Muscle of leg (tissue), 11 donors: ENCODE data around the gene TWNK. TPM values are rescaled to one million over a fixed set of nuclear protein-coding genes. Genes with fewer than 3 reads are reported as not detected.
A peak's percentile ranks its signal among the peaks of the same experiment; 100 is the strongest.

ENCODE experiments used
- DNase-seq: peaks from one replicate; pipeline ENCODE4 v3.0.0; 2013
- H3K27ac ChIP-seq: one replicate; pipeline ENCODE4 v1.5.1; 2013; ENCODE audit warnings: mild to moderate bottlenecking, low read length, control low read depth
- H3K27me3 ChIP-seq: one replicate; pipeline ENCODE4 v1.6.1; 2013; ENCODE audit warnings: low read length; ENCODE audit not compliant: control insufficient read depth, insufficient read depth
- H3K36me3 ChIP-seq: one replicate; pipeline ENCODE4 v1.6.1; 2013; ENCODE audit warnings: low read length; ENCODE audit not compliant: control insufficient read depth, insufficient read depth
- H3K4me1 ChIP-seq: one replicate; pipeline ENCODE4 v1.6.1; 2013; ENCODE audit warnings: low read length; ENCODE audit not compliant: control insufficient read depth, insufficient read depth
- H3K4me3 ChIP-seq: one replicate; pipeline ENCODE4 v1.5.1; 2013; ENCODE audit warnings: low read length, control low read depth
- H3K9me3 ChIP-seq: replicated peaks from 2 replicates; pipeline ENCODE4 v1.6.1; 2013; ENCODE audit warnings: low read depth, low read length; ENCODE audit not compliant: control insufficient read depth
- WGBS: methylation state at CpG from one replicate; pipeline ENCODE4 v1.1.5; 2013; ENCODE audit warnings: missing lambda C conversion rate; ENCODE audit not compliant: insufficient coverage; 5-methylcytosine and 5-hydroxymethylcytosine counted together
- polyA plus RNA-seq, 8 donors: library from polyadenylated mRNA; unstranded; fragments of 120-200 nt; gene quantifications; one replicate each; pipeline versions ENCODE4 v1.2.1 to v1.2.3, GENCODE V29; 2013; ENCODE audit warnings: inconsistent platforms in 1 of 8, low replicate concordance in 1 of 8; ENCODE audit not compliant: insufficient read length in 8 of 8, insufficient read depth in 1 of 8
- total RNA-seq: library from RNA; stranded (reverse); fragments of 120-200 nt; gene quantifications from one replicate; pipeline ENCODE4 v1.2.4, GENCODE V29; 2013

The TWNK gene
- total and polyA plus RNA-seq, 9 donors, result 5.9 to 12.0 (median 9.6) TPM

- WGBS, result 86% methylated on average over 1 of the region's 3 CpGs
- no peak overlapping the region for H3K27ac ChIP-seq
- peaks cover 24% of the 10 kb centered on the region for H3K4me1 ChIP-seq
- H3K9me3 ChIP-seq, result no peaks in the 10 kb centered on the region
- peaks cover 46% of the 10 kb centered on the region for H3K36me3 ChIP-seq
- no peak overlapping the region for H3K4me3 ChIP-seq
- H3K27me3 ChIP-seq, result peaks cover 2% of the 10 kb centered on the region
- DNase-seq, result no peak
Measured at GRCh38 chr10:101040061-101040460, 52.7 kb downstream of the TWNK start.

GRCh38 chr10:101040851-101041250 lies 53.5 kb downstream of the TWNK start:
- DNase-seq, result no peak
- 0% methylated on average over 1 of the region's 2 CpGs for WGBS

GRCh38 chr10:101041252-101041761 lies 54.0 kb downstream of the TWNK start:
- peak; percentile 95 for DNase-seq
- H3K27me3 ChIP-seq, result peaks cover 13% of the 10 kb centered on the region
- peaks cover 24% of the 10 kb centered on the region for H3K4me1 ChIP-seq
- no peaks in the 10 kb centered on the region for H3K9me3 ChIP-seq
- H3K36me3 ChIP-seq, result peaks cover 34% of the 10 kb centered on the region
- H3K4me3 ChIP-seq, result no peak overlapping the region
- H3K27ac ChIP-seq, result peak overlapping the region; percentile 20
- 33% methylated on average over 3 of the region's 6 CpGs for WGBS

More at GRCh38 chr10:101040851-101041250, 53.5 kb downstream of the TWNK start:
- Histone ChIP-seq H3K4me1 (peaks cover 24% of the 10 kb centered on the region), H3K36me3 (peaks cover 38% of the 10 kb centered on the region), H3K4me3 (no peak overlapping the region), H3K9me3 (no peaks in the 10 kb centered on the region), H3K27me3 (peaks cover 8% of the 10 kb centered on the region), H3K27ac (no peak overlapping the region)

GRCh38 chr10:101042118-101042517 lies 54.8 kb downstream of the TWNK start:
- no peaks in the 10 kb centered on the region for H3K9me3 ChIP-seq
- H3K36me3 ChIP-seq, result peaks cover 26% of the 10 kb centered on the region
- 61% methylated on average over 3 of the region's 4 CpGs for WGBS
- H3K27me3 ChIP-seq, result peaks cover 21% of the 10 kb centered on the region
- peaks cover 28% of the 10 kb centered on the region for H3K4me1 ChIP-seq
- H3K27ac ChIP-seq, result peak overlapping the region; percentile 95
- H3K4me3 ChIP-seq, result peak overlapping the region; percentile 69
- no peak for DNase-seq

- Histone ChIP-seq H3K4me1 (peaks cover 33% of the 10 kb centered on the region), H3K36me3 (peaks cover 19% of the 10 kb centered on the region), H3K27ac (peak overlapping the region; percentile 95), H3K4me3 (peak overlapping the region; percentile 69), H3K9me3 (no peaks in the 10 kb centered on the region), H3K27me3 (peaks cover 28% of the 10 kb centered on the region)
- DNase-seq, result peak; percentile 98
- under 1% methylated on average over 28 of the region's 40 CpGs for WGBS
Measured at GRCh38 chr10:101042667-101043362, 55.5 kb downstream of the TWNK start.

GRCh38 chr10:101043363-101043707 lies 56.0 kb downstream of the TWNK start:
- WGBS, result 23% methylated on average over 1 of the region's 2 CpGs
- Histone ChIP-seq H3K4me1 (peaks cover 33% of the 10 kb centered on the region), H3K9me3 (no peaks in the 10 kb centered on the region), H3K4me3 (peak overlapping the region; percentile 69), H3K36me3 (peaks cover 13% of the 10 kb centered on the region), H3K27ac (peak overlapping the region; percentile 95), H3K27me3 (peaks cover 33% of the 10 kb centered on the region)
- no peak for DNase-seq

Other genes with a start within 250 kb of the TWNK start
- gene PAX2, start 242.0 kb upstream of the TWNK start, total RNA-seq, result not detected
- gene PAX2, start 242.0 kb upstream of the TWNK start, polyA plus RNA-seq, result under 1 TPM in 1 of 8 donors, not detected in 7; 0.05 TPM
- 113 TPM for gene SLF2, start 74.6 kb upstream of the TWNK start, total RNA-seq
- gene SLF2, start 74.6 kb upstream of the TWNK start, polyA plus RNA-seq, result 100 to 1,000 TPM in 1 of 8 donors, 10 to 100 TPM in 7; 59.1 to 106 (median 81.3) TPM
- gene SEMA4G, start 18.0 kb upstream of the TWNK start, total RNA-seq, result 1.2 TPM
- 10 to 100 TPM in 3 of 8 donors, 1 to 10 TPM in 5; 4.8 to 12.9 (median 7.3) TPM for gene SEMA4G, start 18.0 kb upstream of the TWNK start, polyA plus RNA-seq
- gene MRPL43, start within 50 bp of the TWNK start, total RNA-seq, result 61.0 TPM
- 10 to 100 TPM; 63.4 to 94.4 (median 69.4) TPM for gene MRPL43, start within 50 bp of the TWNK start, polyA plus RNA-seq
- gene LZTS2, start 12.3 kb downstream of the TWNK start, total RNA-seq, result 35.6 TPM
- gene LZTS2, start 12.3 kb downstream of the TWNK start, polyA plus RNA-seq, result 10 to 100 TPM; 55.0 to 72.0 (median 63.2) TPM
- 1.2 TPM for gene PDZD7, start 43.6 kb downstream of the TWNK start, total RNA-seq
- gene PDZD7, start 43.6 kb downstream of the TWNK start, polyA plus RNA-seq, result 1 to 10 TPM in 5 of 8 donors, under 1 TPM in 3; 0.41 to 6.1 (median 1.4) TPM
- gene SFXN3, start 43.7 kb downstream of the TWNK start, total RNA-seq, result 27.8 TPM
- gene SFXN3, start 43.7 kb downstream of the TWNK start, polyA plus RNA-seq, result 10 to 100 TPM; 18.8 to 37.2 (median 22.1) TPM
- gene KAZALD1, start 74.4 kb downstream of the TWNK start, total RNA-seq, result 60.2 TPM
- 10 to 100 TPM; 22.3 to 63.9 (median 36.6) TPM for gene KAZALD1, start 74.4 kb downstream of the TWNK start, polyA plus RNA-seq
- not detected for gene TLX1, start 143.8 kb downstream of the TWNK start, total RNA-seq
- gene TLX1, start 143.8 kb downstream of the TWNK start, polyA plus RNA-seq, result not detected
- 3.3 TPM for gene LBX1, start 241.9 kb downstream of the TWNK start, total RNA-seq
- 10 to 100 TPM in 3 of 8 donors, 1 to 10 TPM in 5; 5.1 to 12.3 (median 9.3) TPM for gene LBX1, start 241.9 kb downstream of the TWNK start, polyA plus RNA-seq